ENCODE data around the gene SLC34A1.

DNA sequence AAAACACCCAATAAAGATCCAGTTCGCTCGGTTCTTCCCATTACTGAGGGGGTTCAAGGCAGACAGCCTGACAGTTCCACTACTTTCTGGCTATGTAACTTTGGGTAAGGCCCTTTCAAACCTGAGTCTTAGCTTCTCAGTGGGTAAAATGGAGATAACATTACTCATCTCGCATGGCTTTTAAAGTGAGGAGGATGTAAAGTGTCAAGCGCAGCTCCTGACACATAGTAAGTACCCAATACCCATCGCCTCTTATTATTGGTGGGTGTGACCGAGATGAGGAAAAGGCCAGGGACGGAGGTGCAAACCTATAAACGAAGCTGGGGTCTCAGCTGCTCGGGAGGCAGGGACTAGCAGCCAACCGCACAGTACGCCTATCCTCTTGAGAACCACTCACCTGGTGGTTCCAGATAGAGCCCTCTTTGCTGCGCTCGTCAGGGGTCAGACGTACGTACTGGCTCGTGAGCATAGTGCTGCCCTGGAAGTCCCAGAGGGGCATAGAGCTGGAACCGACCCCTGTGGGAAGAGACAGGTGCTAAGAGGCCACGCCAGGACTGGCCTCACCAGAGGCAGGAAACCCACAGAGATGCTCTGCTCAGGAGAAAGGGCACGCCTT is 33.4 kb upstream of the SLC34A1 start:
- TF ChIP-seq, protein P1, sequence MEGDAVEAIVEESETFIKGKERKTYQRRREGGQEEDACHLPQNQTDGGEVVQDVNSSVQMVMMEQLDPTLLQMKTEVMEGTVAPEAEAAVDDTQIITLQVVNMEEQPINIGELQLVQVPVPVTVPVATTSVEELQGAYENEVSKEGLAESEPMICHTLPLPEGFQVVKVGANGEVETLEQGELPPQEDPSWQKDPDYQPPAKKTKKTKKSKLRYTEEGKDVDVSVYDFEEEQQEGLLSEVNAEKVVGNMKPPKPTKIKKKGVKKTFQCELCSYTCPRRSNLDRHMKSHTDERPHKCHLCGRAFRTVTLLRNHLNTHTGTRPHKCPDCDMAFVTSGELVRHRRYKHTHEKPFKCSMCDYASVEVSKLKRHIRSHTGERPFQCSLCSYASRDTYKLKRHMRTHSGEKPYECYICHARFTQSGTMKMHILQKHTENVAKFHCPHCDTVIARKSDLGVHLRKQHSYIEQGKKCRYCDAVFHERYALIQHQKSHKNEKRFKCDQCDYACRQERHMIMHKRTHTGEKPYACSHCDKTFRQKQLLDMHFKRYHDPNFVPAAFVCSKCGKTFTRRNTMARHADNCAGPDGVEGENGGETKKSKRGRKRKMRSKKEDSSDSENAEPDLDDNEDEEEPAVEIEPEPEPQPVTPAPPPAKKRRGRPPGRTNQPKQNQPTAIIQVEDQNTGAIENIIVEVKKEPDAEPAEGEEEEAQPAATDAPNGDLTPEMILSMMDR (conservative IDR thresholded peaks at IDR 0.05) = no peak
- TF ChIP-seq EZH2 (IDR thresholded peaks at IDR 0.05; ENCODE audit: low read depth) = no peak

Measured in PC-9 (cell line).